GM21576 (cell line): ENCODE data around the gene AOPEP.
"Not testable (repeated sequence)": the region's sequence is repeated elsewhere in the genome, so short reads cannot be mapped to it uniquely, and the experiment has no call there.

Experiments used
- ATAC-seq: cut with Tn5 transposase; IDR thresholded peaks from one replicate; pipeline ENCODE4 v1.9.1; 2021; ENCODE audit warnings: mild to moderate bottlenecking, moderate library complexity; ENCODE audit not compliant: unreplicated experiment

Gene AOPEP

DNA sequence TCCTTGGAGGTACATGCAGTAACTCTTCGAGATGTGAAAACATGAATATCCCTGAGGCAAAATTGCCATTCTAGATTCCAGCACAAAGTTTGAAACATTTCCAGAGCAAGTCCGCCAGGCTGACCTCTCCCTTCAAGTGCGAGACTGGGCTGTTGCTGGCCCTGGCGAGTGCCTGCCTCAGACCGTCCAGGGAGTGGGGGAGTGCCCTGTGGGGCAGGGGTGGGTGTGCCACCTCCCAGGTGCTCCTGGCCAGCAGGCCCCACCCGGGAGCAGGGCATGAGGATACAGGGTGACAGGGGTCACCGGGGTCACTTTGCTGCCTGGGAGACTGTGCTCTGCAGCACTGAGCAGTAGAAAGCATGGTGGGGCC is 199.9 kb downstream of the AOPEP start:
- ATAC-seq: no peak

DNA sequence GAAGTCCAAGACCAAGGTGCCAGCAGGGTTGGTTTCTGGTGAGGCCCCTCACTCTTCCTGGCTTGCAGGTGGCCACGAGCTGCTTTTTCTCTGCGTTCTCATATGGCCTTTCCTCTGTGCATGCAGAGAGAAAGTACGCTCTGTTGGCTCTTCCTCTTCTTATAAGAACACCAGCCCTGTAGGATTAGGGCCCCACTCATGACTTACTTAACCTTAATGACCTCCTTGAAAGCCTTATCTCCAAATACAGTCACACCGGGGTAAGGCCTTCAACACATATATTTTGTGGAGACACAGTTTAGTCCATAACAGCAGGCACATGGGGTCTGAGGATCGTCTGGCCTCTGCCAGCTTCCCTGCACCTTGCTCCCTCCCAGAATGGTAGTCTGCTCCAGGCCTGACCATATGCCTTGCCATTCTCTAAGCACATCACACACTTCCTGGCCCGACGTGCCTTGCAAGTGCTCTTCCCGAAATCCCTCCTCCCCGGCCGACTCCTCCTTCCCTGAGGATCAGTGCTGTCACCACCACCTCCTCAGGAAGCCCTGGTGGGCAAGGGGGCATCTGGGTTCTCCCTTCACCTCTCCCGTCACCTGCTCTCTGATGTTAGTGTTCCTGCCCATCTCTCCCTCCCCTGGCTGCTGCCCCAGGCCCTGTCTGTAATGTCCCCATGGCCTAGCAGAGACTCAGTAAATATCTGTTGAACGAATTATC is 200.7 kb downstream of the AOPEP start:
- ATAC-seq: no peak

DNA sequence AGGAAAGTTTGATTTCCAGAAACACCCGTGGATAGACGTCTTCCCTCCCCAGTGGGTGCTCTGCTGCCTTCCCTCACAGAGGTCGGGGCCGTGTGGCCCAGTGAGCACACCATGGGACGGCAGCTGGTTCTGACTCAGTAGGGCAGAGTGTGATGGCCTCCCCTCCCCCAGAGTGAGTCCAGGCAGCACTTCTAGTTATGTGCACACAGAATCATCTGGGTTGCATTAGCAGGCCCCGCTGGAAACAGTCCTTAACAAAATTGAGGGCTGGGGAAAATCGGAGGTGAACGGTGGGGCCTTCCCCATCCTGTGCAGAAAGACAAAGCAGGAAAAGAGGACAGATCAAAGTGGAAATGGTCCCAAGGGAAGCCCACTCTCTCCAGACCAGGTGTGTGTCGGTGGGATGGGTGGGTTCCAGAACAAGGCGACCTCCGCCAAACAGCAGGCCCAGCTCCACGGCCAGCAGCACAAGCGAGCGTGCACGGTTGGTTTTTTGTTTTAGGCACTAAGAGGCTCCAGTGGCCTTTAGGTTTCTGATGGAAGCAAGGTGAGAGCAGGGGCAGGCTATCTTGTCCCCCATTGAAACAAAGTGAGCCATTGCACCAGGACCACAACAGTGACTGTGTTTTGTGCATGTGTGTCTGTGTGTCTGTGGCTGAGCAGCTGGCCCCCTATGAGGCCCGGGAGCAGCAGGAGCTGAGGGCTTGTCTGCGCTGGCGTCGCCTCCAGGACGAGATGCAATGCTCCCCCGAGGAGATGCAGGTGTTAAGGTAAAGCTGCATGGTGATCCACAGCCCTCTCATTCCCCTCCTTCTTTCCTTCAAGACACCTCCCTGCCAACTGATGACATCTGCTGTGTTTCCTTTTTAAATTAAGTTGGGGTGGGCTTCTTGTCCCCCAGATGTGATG is 201.5 kb downstream of the AOPEP start:
- no peak for ATAC-seq

DNA sequence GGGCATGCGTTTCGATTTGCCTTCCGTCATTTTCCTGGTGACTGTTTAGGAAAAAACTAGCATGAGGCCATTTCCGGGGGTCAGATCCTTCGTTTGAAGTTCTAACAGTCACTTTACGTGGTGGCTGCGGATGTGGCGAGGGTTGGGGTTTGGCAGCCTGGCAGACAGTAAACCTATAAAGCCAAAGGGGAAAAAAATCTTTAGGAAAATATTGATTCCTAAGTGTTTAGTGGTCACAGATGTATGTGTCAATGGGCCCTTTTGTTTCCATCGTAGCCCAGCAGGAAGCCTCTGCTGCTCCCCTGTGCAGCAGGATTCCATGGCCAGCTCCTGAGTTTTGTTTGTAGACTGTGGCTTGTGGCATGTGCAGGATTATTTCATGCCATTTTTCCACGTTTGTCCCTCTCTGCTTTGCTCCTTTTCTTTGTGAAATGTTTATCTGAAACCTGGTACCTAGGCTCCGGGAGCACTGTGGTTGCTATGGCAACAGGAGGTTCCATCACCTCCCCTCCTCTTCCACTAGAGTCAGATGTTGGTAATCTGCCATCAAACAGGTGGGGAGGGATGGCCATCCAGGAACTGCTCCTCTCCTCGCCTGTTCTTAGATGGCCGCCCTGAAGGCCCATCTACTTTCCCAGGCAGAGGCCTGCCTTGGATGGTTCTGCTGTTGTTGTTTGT is 202.3 kb downstream of the AOPEP start:
- ATAC-seq: no peak

DNA sequence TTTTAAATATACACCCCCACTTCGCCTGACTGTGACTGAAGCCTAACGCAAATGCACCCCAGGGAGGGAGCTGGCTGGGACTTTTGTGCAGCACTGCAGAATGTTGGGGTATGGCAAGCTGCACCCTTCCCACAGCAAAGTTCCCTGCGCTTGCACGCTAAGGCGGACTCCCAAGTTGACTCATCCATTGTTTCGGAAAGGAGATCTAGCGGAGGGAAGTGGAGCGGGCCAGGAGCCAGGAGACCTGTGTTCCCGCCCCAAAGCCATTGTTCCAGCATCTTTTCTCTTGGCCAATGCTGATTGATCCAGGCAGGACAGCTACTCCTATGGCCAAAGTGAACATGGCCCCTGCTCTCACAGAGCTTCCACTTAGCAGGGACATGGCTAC is 202.9 kb downstream of the AOPEP start:
- no peak for ATAC-seq

DNA sequence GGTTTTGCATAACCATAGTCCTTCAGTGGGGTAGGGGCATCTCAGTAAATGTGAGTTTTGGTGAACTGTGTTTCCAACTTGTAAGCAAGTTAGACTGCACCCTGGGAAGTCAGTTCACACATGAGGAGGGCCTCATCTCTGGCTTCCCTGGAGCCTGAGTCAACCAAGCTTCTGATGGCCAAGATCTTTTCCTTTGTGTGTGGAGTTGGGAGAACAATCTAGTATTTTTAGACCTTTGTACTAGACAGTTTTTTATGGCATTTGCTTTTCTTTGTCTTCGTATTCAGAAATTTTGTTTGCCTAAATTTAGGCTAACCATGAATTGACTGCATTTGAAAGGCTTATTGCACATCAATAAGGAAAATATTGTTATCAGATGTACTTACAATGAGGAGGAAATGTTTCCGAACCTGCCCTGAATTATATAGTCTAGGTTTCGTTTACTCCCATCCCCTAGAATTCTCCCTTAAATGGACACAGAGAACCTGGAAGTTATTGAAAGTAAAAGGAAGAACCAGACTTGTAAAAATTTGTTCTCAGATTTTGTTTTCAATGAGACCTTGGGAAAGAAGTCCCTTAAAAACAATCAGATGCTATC is 204.6 kb downstream of the AOPEP start:
- no peak for ATAC-seq

DNA sequence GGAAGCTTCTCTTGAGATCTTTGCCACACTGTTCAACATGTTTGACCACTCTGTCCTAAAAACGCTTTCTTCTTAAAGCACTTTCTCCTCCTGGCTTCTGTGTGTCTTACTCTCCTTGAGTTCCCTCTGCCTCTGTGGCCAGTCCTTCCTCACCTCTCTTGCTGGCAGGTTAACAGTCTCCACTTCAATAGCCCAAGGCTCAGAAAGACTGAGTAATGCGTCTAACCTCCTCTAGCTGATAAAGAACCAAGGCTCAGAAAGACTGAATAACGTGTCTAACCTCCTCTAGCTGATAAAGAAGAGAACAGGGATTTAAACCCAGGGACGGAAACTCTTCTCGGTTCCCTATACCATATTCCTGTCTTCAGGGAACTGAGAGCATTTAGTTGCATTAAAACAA is 205.2 kb downstream of the AOPEP start:
- no peak for ATAC-seq

DNA sequence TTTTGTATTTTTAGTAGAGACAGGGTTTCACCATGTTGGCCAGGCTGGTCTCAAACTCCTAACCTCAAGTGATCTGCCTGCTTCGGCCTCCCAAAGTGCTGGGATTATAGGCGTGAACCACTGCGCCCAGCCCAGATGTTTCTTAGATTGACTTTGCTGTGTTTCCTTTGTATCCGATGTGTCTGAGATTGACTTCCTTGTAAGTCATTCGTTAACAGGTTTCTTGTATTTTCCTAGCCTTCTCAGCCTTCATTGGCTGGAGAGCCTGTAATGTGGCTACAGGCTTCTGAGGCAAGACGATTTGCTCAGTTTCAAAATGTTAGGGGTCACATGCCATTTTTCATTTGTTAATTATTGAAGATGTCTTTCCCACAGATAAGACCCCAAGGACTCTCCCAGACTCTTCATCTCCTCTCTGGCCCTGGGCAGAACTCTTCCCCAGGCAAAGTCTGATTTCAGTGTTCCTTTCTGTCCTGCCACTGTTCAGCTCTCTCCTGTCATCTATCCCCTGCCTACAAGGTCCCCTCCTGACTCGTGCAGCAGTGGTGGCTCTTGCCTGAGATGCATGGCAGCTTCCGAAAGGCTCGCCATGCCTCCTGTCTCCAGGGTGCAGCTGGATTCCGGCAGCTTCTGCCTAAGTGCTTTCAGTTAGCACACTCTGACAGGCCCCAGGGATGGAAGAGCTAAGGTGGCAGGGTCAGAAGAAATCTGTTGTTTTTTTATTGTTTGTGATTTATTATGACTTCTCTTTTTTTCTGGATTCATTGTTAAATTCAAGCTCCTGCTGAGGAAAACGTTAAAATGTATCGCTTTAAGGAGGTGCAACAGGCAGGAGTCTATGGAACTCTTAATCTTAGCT is 206.4 kb downstream of the AOPEP start:
- no peak for ATAC-seq

DNA sequence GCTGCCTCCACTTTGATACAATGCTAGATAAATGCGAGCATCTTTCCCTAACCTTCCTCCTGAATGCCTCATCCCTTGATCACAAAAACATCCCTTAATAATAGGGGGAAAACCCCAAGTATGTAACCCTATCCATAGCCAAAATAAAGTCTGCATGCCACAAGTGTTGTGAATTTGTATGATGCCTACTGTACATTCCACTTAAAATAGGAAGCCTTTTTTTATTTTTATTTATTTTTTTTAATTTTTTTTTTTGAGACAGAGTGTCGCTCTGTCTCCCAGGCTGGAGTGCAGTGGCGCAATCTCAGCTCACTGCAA is 207.0 kb downstream of the AOPEP start:
- no peak for ATAC-seq

DNA sequence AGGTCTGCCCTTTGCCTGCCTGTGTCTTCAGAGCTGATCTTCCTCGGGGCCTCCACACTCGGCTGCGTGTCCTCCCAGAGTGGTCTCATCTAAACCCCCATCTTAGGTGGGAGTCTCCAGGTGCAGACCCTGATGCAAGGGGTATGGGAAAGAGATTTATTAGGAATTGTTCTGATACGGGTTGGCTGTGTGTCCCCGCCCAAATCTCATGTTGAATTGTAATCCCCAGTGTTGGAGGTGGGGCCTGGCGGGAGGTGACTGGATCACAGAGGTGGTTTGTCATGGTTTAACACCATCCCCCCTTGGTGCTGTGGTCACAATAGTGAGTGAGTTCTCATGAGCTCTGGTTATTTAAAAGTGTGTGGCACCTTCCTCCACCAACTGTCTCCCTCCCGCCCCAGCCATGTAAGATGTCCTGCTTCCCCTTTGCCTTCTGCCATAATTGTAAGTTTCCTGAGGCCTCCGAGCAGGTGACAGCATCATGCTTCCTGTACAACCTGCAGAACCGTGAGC is 208.4 kb downstream of the AOPEP start:
- ATAC-seq: no peak

DNA sequence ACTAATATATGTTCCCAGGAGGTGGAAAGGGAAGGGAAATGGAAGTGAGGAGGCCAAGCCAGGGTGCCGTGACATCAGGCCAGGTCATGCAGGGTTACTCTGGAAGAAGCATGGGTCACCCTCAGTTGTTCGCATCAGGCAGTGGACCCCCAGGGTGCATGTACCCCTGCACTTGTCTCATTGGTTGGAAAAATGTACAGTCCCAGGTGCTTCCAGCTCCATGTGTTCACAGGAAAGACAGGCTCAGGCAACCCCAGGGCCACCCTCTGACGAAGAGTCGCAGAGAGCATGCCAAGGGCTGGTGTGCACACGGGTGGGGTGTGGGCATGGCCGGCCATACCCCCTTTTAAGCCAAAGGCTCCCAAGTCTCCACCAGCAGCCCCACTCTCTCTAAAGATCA is 208.9 kb downstream of the AOPEP start:
- ATAC-seq: no peak

DNA sequence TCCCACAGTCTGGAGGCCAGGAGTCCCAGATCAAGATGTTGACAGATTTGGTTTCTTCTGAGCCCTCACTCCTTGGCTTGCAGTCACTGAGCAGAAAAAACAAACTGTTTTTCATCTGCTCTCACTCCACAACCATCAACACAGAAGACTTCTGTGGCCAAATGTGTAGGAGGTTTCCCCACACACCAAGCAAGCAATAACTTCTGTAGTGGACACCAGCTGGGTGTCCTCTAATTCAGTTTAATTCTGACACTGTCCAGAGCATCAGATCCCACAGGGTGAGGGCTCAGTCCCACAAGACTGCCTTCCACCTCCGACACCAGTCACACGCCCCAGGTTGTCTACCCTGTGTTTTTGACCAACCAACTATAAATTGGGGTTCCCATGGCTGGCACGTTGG is 209.9 kb downstream of the AOPEP start:
- ATAC-seq: no peak

DNA sequence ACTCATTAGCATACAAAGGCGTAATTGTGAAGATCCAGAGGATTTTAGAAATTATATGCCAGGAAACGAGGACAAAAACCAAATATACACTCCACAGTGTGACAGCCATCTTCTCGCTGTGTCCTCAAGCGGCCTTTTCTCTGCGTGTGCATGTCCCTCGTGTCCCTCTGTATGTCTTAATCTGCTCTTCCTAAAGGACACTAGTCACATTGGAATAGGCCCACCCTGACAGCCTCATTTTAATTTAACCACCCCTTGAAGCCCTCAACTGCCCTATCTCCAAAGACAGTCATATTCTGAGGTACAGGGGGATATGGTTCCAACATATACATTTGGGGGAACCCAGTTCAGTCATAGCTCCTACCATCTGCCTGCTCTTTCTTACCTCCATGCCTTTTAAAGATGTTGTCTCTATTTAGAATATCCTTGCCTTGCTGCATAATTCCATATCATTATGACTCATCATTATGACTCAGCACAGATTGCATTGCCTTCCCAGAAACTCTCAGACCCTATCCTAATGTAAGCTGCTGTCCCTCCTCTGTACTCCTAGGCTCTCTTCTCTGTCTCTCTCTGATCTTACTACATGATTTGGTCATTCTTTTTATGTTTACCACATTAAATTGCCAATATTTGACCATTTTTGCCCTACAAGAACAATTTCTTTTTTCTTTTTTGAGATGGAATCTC is 210.9 kb downstream of the AOPEP start:
- no peak for ATAC-seq

DNA sequence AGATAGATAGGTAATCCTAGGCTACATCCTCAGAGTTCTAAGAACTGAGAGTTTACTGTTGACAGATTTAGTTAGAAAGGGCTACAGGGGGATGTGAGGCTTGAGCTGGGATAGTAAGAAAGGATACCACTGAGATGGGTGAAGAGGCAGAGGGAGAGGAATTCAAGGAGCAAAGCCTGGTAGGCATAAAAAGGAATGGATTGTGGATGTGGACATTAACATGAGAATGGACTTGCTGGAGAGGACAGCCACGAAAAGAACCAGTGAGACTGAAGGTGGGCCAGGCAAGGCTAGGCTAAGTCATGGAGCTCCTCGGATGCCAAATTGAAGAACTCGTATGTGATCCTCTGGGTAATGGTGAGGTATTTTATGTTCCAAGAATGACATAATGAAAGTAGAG is 211.9 kb downstream of the AOPEP start:
- no peak for ATAC-seq

DNA sequence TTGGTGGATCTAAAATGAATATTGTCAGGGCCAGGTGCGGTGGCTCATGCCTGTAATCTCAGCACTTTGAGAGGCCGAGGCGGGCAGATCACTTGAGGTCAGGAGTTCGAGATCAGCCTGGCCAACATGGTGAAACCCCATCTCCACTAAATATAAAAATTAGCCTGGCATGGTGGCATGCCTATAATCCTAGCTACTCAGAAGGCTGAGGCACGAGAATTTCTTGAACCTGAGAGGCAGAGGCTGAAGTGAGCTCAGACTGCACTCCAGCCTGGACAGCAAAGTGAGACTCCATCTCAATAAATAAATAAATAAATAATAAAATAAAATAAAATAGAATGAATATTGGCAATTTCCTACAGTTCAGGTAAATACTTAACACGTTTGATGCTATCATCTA is 213.8 kb downstream of the AOPEP start:
- not testable (repeated sequence) for ATAC-seq

DNA sequence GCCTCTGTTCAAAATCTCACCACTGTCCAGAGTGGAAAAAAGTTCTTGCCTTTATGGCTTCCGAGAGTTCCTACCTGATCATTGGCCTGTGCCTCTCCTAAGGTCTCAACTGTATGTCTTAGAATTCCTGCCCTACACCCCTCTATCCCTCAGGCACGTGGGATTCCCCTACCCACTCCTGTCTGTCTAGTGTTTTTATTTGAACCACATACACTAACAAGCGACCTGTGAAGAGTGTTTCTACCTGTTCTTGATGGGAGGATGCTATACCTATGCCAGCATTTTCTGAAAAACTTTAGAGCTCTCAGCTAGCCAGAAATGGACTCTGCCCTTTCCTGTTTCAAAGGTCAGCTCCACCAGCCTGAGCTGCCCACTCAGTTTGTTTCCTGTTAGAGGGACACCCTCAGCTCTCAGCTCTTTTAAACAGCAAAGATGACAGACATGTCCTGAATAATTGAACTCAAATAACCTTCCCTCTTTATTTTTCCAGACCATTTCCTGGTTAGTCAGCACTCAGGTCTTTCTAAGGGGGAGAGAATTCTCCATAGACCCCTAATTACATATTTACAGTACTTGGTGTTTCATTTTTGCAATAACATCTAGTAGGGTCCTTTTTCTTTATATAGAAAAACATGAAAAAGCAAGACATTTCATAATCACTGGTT is 214.8 kb downstream of the AOPEP start:
- ATAC-seq: no peak

DNA sequence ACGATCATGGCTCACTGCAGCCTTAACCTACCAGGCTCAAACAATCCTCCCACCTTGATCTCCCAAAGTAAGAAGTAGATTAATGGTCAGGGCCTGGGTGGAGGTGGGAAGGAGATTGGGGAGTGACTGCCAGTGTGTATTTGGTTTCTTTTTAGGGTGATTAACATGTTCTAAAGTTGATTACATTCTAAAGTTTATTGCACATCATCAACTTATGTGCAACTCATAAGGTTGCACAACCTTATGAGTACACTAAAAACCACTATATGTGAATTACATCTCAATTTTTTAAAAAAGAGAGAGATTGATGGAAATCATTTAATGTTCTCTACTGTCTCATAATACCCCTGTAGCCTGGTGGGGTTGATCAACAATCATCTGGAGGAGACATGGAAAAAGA is 218.1 kb downstream of the AOPEP start:
- no peak for ATAC-seq

DNA sequence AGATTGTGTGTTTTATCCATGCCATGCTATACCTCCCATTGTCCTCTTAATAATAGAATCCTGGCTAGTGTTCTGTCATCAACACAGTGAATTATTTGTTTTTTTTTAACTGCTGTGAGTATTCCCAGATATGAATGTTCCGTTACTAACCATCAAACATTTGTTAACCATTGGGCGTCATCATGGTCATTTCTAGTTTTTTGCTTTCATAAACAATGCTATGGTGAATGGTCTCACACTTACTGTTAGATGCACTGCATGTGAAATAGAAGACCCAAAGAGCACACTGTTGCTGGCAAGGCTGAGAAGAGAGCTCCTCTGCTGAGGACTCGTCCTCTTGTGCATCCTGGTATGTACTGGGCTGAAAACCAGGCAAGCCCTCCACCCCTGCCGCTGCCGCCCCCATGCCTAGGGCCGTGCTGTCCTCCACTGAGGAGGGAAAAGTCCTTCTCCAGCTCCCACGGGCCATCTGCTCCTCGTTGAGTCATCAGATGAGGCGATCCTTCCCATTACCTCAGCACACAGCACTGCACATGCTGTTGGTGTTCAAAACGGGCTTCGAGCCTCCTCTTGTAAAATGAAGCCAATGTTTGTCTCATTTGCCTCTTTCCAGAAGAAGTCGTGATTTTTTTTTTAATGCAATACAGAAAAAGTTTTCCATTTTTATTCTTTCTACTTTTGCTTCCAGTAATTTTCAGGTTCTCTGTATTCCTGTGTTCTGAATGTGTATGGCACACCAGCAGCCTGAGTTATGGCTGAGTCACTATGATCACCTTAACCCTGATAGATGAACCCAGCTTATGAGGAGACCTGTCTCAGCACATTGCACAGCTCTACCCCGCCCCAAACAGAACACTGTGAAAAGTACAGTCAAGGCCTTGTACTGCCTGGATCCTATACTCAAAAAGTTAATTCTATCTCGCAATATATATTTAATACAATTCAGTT is 219.0 kb downstream of the AOPEP start:
- ATAC-seq: no peak
